ENCODE measurements around the gene DDIT4L. TPM values are rescaled to one million over a fixed set of nuclear protein-coding genes. Genes with fewer than 3 reads are reported as not detected.
"Not testable (repeated sequence)": the region's sequence is repeated elsewhere in the genome, so short reads cannot be mapped to it uniquely, and the experiment has no call there.

The DDIT4L gene
- total RNA-seq, 1 experiment from 2014 or later, result 4.7 TPM

- no peak for TF ChIP-seq CTCF (IDR thresholded peaks at IDR 0.05; ENCODE audit: insufficient read depth in 1 of 2, low read depth in 1 of 2, low read length in 1 of 2, severe bottlenecking in 1 of 2, unreplicated experiment in 1 of 2)
- Mint-ChIP-seq H3K27ac (ENCODE audit: unreplicated experiment) (no peak overlapping the region), H3K9me3 (ENCODE audit: unreplicated experiment) (no peaks in the 10 kb centered on the region), H3K27me3 (ENCODE audit: insufficient read depth, unreplicated experiment) (peaks cover 2% of the 10 kb centered on the region), H3K4me1 (ENCODE audit: low read depth, unreplicated experiment) (no peaks in the 10 kb centered on the region), H3K36me3 (ENCODE audit: insufficient read depth, unreplicated experiment) (no peaks in the 10 kb centered on the region), H3K4me3 (ENCODE audit: unreplicated experiment) (no peak overlapping the region)
- no peaks in the 10 kb centered on the region; the same call in 1 of the 2 replicates for H3K4me1 ChIP-seq
- no peak overlapping the region for H3K4me3 ChIP-seq (ENCODE audit: low read depth, low read length)
- H3K9me3 ChIP-seq, result no peaks in the 10 kb centered on the region
- no TSS peak for BruUV-seq (replicated peaks)
- no peak for DNase-seq
- no peaks in the 10 kb centered on the region for H3K36me3 ChIP-seq (ENCODE audit: control insufficient read depth, insufficient read depth, low read length)
- no peaks in the 10 kb centered on the region for H3K27me3 ChIP-seq (replicated peaks; ENCODE audit: control insufficient read depth, insufficient read depth, low read length)
- POLR2A ChIA-PET, result no interaction called here
- intact Hi-C loops (cut with micrococcal nuclease; ENCODE audit: unreplicated experiment), result no loop called here
- CTCF ChIA-PET, result no interaction called here
These were observed 16.6 kb upstream of the DDIT4L start for GRCh38 chr4:100206850-100207249.

- Histone ChIP-seq H3K27me3 (replicated peaks; ENCODE audit: control insufficient read depth, insufficient read depth, low read length) (no peaks in the 10 kb centered on the region), H3K4me3 (ENCODE audit: low read depth, low read length) (no peak overlapping the region), H3K9me3 (no peaks in the 10 kb centered on the region), H3K4me1 (no peaks in the 10 kb centered on the region), H3K36me3 (ENCODE audit: control insufficient read depth, insufficient read depth, low read length) (no peaks in the 10 kb centered on the region)
- no peak for DNase-seq
- Mint-ChIP-seq H3K27me3 (ENCODE audit: insufficient read depth, unreplicated experiment) (no peaks in the 10 kb centered on the region), H3K4me1 (ENCODE audit: low read depth, unreplicated experiment) (no peaks in the 10 kb centered on the region), H3K9me3 (ENCODE audit: unreplicated experiment) (no peaks in the 10 kb centered on the region), H3K36me3 (ENCODE audit: insufficient read depth, unreplicated experiment) (no peaks in the 10 kb centered on the region), H3K27ac (ENCODE audit: unreplicated experiment) (no peak overlapping the region), H3K4me3 (ENCODE audit: unreplicated experiment) (no peak overlapping the region)
- no peak for TF ChIP-seq CTCF (IDR thresholded peaks at IDR 0.05; ENCODE audit: insufficient read depth in 1 of 2, low read depth in 1 of 2, low read length in 1 of 2, severe bottlenecking in 1 of 2, unreplicated experiment in 1 of 2)
- ChIA-PET CTCF (no interaction called here), POLR2A (no interaction called here)
- BruUV-seq (replicated peaks), result no TSS peak
- intact Hi-C loops (cut with micrococcal nuclease; ENCODE audit: unreplicated experiment), result no loop called here
These were observed 7.8 kb upstream of the DDIT4L start for GRCh38 chr4:100198061-100198460.

- intact Hi-C loops (cut with micrococcal nuclease; ENCODE audit: unreplicated experiment); H3K36me3 ChIP-seq (ENCODE audit: control insufficient read depth, insufficient read depth, low read length); H3K4me1 ChIP-seq; H3K4me1 Mint-ChIP-seq (ENCODE audit: low read depth, unreplicated experiment); CTCF ChIA-PET; H3K27ac Mint-ChIP-seq (ENCODE audit: unreplicated experiment); H3K27me3 Mint-ChIP-seq (ENCODE audit: insufficient read depth, unreplicated experiment); H3K4me3 ChIP-seq (ENCODE audit: low read depth, low read length); H3K36me3 Mint-ChIP-seq (ENCODE audit: insufficient read depth, unreplicated experiment); H3K9me3 ChIP-seq; H3K27me3 ChIP-seq (replicated peaks; ENCODE audit: control insufficient read depth, insufficient read depth, low read length); H3K9me3 Mint-ChIP-seq (ENCODE audit: unreplicated experiment); BruUV-seq (replicated peaks); H3K4me3 Mint-ChIP-seq (ENCODE audit: unreplicated experiment); POLR2A ChIA-PET; DNase-seq: not testable (repeated sequence)
These were observed 6.3 kb upstream of the DDIT4L start for GRCh38 chr4:100196388-100197071.
